ENCODE results near the gene GDF3.

- TF ChIP-seq, protein P1, sequence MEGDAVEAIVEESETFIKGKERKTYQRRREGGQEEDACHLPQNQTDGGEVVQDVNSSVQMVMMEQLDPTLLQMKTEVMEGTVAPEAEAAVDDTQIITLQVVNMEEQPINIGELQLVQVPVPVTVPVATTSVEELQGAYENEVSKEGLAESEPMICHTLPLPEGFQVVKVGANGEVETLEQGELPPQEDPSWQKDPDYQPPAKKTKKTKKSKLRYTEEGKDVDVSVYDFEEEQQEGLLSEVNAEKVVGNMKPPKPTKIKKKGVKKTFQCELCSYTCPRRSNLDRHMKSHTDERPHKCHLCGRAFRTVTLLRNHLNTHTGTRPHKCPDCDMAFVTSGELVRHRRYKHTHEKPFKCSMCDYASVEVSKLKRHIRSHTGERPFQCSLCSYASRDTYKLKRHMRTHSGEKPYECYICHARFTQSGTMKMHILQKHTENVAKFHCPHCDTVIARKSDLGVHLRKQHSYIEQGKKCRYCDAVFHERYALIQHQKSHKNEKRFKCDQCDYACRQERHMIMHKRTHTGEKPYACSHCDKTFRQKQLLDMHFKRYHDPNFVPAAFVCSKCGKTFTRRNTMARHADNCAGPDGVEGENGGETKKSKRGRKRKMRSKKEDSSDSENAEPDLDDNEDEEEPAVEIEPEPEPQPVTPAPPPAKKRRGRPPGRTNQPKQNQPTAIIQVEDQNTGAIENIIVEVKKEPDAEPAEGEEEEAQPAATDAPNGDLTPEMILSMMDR (IDR thresholded peaks at IDR 0.05; ENCODE audit: low read depth, low read length, poor library complexity, severe bottlenecking), result no peak
- no peak for TF ChIP-seq EZH2phosphoT487 (IDR thresholded peaks at IDR 0.05; ENCODE audit: borderline replicate concordance, low read length)
These were observed 34.2 kb upstream of the GDF3 start for GRCh38 chr12:7729746-7730145.

Data from DOHH2 (cell line).